CD14-positive monocyte (primary cell): ENCODE measurements around the gene KLHL17. TPM values are rescaled to one million over a fixed set of nuclear protein-coding genes. Genes with fewer than 3 reads are reported as not detected.
"Not testable (repeated sequence)": the region's sequence is repeated elsewhere in the genome, so short reads cannot be mapped to it uniquely, and the experiment has no call there.

Source experiments
- DNase-seq, 3 donors: peaks; one replicate each; pipeline ENCODE4 v3.0.0-alpha.2; 2011 to 2022
- H2AFZ ChIP-seq: 2 replicates; pipeline ENCODE4 v1.6.0; 2012; ENCODE audit warnings: mild to moderate bottlenecking, low read depth, low read length, inconsistent platforms; ENCODE audit not compliant: insufficient read depth, poor library complexity, severe bottlenecking
- H3K27ac ChIP-seq, 2 donors: 1 replicate in 1 of 2; 2 replicates in 1 of 2; pipeline ENCODE4 v1.5.1; 2012 to 2013; ENCODE audit warnings: low read length in 2 of 2, control low read depth in 1 of 2, inconsistent platforms in 1 of 2, low read depth in 1 of 2, mild to moderate bottlenecking in 1 of 2
- H3K27me3 ChIP-seq, 2 donors: one replicate each; pipeline versions ENCODE4 v1.6.0 to v1.6.1; 2011 to 2013; ENCODE audit warnings: low read length in 2 of 2; ENCODE audit not compliant: control insufficient read depth in 2 of 2, insufficient read depth in 2 of 2
- H3K36me3 ChIP-seq, 2 donors: replicated peaks in 1 of 2; 1 replicate in 1 of 2; 2 replicates in 1 of 2; pipeline versions ENCODE4 v1.5.1 to v1.6.1; 2012 to 2013; ENCODE audit warnings: low read length in 2 of 2, control low read depth in 1 of 2, inconsistent platforms in 1 of 2, mild to moderate bottlenecking in 1 of 2; ENCODE audit not compliant: insufficient read depth in 2 of 2, control insufficient read depth in 1 of 2
- H3K4me1 ChIP-seq, 2 donors: 1 replicate in 1 of 2; 2 replicates in 1 of 2; pipeline versions ENCODE4 v1.5.1 to v1.6.1; 2012 to 2013; ENCODE audit warnings: low read length in 2 of 2, control low read depth in 1 of 2, inconsistent platforms in 1 of 2, mild to moderate bottlenecking in 1 of 2, moderate library complexity in 1 of 2; ENCODE audit not compliant: insufficient read depth in 2 of 2, control insufficient read depth in 1 of 2
- H3K4me2 ChIP-seq: replicated peaks from 2 replicates; pipeline ENCODE3; 2012; ENCODE audit warnings: low read length, moderate library complexity, mild to moderate bottlenecking; ENCODE audit not compliant: poor library complexity, severe bottlenecking; ENCODE audit errors: extremely low read depth
- H3K4me3 ChIP-seq, 3 experiments: fragments of 200-600 bp in 1 of 3; sonication (generic) in 1 of 3; replicated peaks in 1 of 3; 1 replicate in 2 of 3; 2 replicates in 1 of 3; pipeline ENCODE4 v1.5.1; 2011 to 2013; ENCODE audit warnings: low read length in 3 of 3, mild to moderate bottlenecking in 3 of 3, control low read depth in 2 of 3, low read depth in 2 of 3, inconsistent platforms in 1 of 3, moderate library complexity in 1 of 3
- H3K79me2 ChIP-seq: 2 replicates; pipeline ENCODE4 v1.6.0; 2012; ENCODE audit warnings: mild to moderate bottlenecking, control low read depth, inconsistent platforms, low read length, moderate library complexity; ENCODE audit not compliant: insufficient read depth
- H3K9ac ChIP-seq: 2 replicates; pipeline ENCODE4 v1.6.0; 2017; ENCODE audit warnings: low read length, mild to moderate bottlenecking; ENCODE audit not compliant: insufficient read depth, poor library complexity, severe bottlenecking
- H3K9me3 ChIP-seq, 2 donors: replicated peaks in 1 of 2; 1 replicate in 1 of 2; 2 replicates in 1 of 2; pipeline versions ENCODE4 v1.5.1 to v1.6.1; 2012 to 2013; ENCODE audit warnings: low read length in 2 of 2, control low read depth in 1 of 2; ENCODE audit not compliant: control insufficient read depth in 1 of 2, insufficient read depth in 1 of 2
- H4K20me1 ChIP-seq: 2 replicates; pipeline ENCODE4 v1.6.0; 2012; ENCODE audit warnings: mild to moderate bottlenecking, low read length, control low read depth, moderate library complexity; ENCODE audit not compliant: insufficient read depth
- H3K27ac Mint-ChIP-seq, 7 donors: one replicate each; pipeline ENCODE4 v1.8.0; 2020; ENCODE audit warnings: mild to moderate bottlenecking in 7 of 7, mixed read lengths in 7 of 7, moderate library complexity in 6 of 7, inconsistent platforms in 2 of 7
- H3K27me3 Mint-ChIP-seq, 3 donors: one replicate each; pipeline ENCODE4 v1.8.0; 2021 to 2022; ENCODE audit warnings: low read depth in 3 of 3, mild to moderate bottlenecking in 3 of 3, mixed read lengths in 3 of 3, moderate library complexity in 3 of 3, inconsistent platforms in 1 of 3
- H3K36me3 Mint-ChIP-seq, 2 donors: one replicate each; pipeline ENCODE4 v1.8.0; 2020; ENCODE audit warnings: mixed read lengths in 2 of 2, inconsistent platforms in 1 of 2, mild to moderate bottlenecking in 1 of 2
- H3K4me1 Mint-ChIP-seq: one replicate; pipeline ENCODE4 v1.8.0; 2020; ENCODE audit warnings: mild to moderate bottlenecking, mixed read lengths
- H3K4me3 Mint-ChIP-seq, 2 donors: one replicate each; pipeline ENCODE4 v1.8.0; 2020; ENCODE audit warnings: mild to moderate bottlenecking in 2 of 2, mixed read lengths in 2 of 2, moderate library complexity in 1 of 2
- H3K9me3 Mint-ChIP-seq, 7 donors: one replicate each; pipeline ENCODE4 v1.8.0; 2020 to 2022; ENCODE audit warnings: mixed read lengths in 7 of 7, mild to moderate bottlenecking in 6 of 7, moderate library complexity in 6 of 7, inconsistent platforms in 2 of 7
- CTCF ChIP-seq: fragments of 200-600 bp; IDR thresholded peaks from one replicate; pipeline ENCODE4 v1.8.0; 2022; ENCODE audit warnings: antibody characterized with exemption, mild to moderate bottlenecking
- WGBS: methylation state at CpG from one replicate; pipeline ENCODE4 v1.1.5; 2013; ENCODE audit warnings: missing lambda C conversion rate; ENCODE audit not compliant: insufficient coverage; 5-methylcytosine and 5-hydroxymethylcytosine counted together
- intact Hi-C, 2 donors: fragments of 100-400 bp; cut with micrococcal nuclease; formaldehyde crosslinking; loops; one replicate each; pipeline versions ENCODE4 v1.15.0 to v1.15.1; 2023
- polyA plus RNA-seq, 3 donors: library from polyadenylated mRNA; depleted of rRNA in 1 of 3; unstranded in 2 of 3; stranded (reverse) in 1 of 3; fragments of 300-500 nt in 2 of 3; fragments of >200 nt in 1 of 3; fragmentation: Illumina TruSeq in 2 of 3; gene quantifications; 1 replicate in 2 of 3; 2 replicates in 1 of 3; pipeline ENCODE4 v1.2.3, GENCODE V29; 2012 to 2021

KLHL17 gene
- polyA plus RNA-seq, 3 donors, result 0.31 to 48.1 (median 0.71) TPM

- H3K4me3 ChIP-seq, H3K27ac ChIP-seq, intact Hi-C loops, H3K9me3 Mint-ChIP-seq, H3K4me1 Mint-ChIP-seq, H3K79me2 ChIP-seq, H3K9ac ChIP-seq, H3K4me2 ChIP-seq, H3K4me3 Mint-ChIP-seq, H3K27ac Mint-ChIP-seq, DNase-seq, H2AFZ ChIP-seq, H3K9me3 ChIP-seq: not testable (repeated sequence)
- Mint-ChIP-seq H3K36me3 (peaks cover 72 to 84% of the 10 kb centered on the region in 2 donors), H3K27me3 (peaks cover 16 to 25% (median 16%) of the 10 kb centered on the region in 3 donors)
- Histone ChIP-seq H4K20me1 (peaks cover 37% of the 10 kb centered on the region), H3K36me3 (peaks cover 70 to 74% of the 10 kb centered on the region in 2 donors), H3K4me1 (peaks cover 0 to 11% of the 10 kb centered on the region in 2 donors), H3K27me3 (peaks cover 7 to 18% of the 10 kb centered on the region in 2 donors)
- 99% methylated on average over 10 of the region's 13 CpGs for WGBS
These were observed 13.6 kb upstream of the KLHL17 start for GRCh38 chr1:946811-947210.

- H3K9me3 Mint-ChIP-seq, result peaks cover 0 to 4% (median 0%) of the 10 kb centered on the region in 7 donors
- Histone ChIP-seq H3K9ac (no peak overlapping the region), H3K4me1 (peaks cover 0 to under 1% of the 10 kb centered on the region in 2 donors), H3K4me3 (no peak overlapping the region), H3K4me2 (no peak overlapping the region), H3K27me3 (peaks cover 3 to 11% of the 10 kb centered on the region in 2 donors), H3K27ac (no peak overlapping the region), H4K20me1 (peaks cover 40% of the 10 kb centered on the region), H3K36me3 (peaks cover 82 to 86% of the 10 kb centered on the region in 2 donors), H3K9me3 (no peaks in the 10 kb centered on the region), H2AFZ (no peak overlapping the region), H3K79me2 (no peaks in the 10 kb centered on the region)
- H3K27me3 Mint-ChIP-seq, result peaks cover 13 to 16% (median 13%) of the 10 kb centered on the region in 3 donors
- H3K4me1 Mint-ChIP-seq, result no peaks in the 10 kb centered on the region
- peaks cover 78 to 94% of the 10 kb centered on the region in 2 donors for H3K36me3 Mint-ChIP-seq
- H3K4me3 Mint-ChIP-seq, result no peak overlapping the region
- TF ChIP-seq CTCF, result no peak
- WGBS, result 98% methylated on average over 13 of the region's 15 CpGs
- no peak for DNase-seq
- H3K27ac Mint-ChIP-seq, result no peak overlapping the region
- intact Hi-C loops, result no loop called here
These were observed 12.4 kb upstream of the KLHL17 start for GRCh38 chr1:947958-948357.
